Liver (tissue), 9 donors: Measurements from ENCODE around the gene LRRC71. TPM values are rescaled to one million over a fixed set of nuclear protein-coding genes. Genes with fewer than 3 reads are reported as not detected.

ENCODE experiments used
- DNase-seq: peaks from one replicate; pipeline ENCODE4 v3.0.0-alpha.2; 2017; ENCODE audit warnings: low spot score
- H3K27ac ChIP-seq, 2 donors: one replicate each; pipeline ENCODE4 v1.7.0; 2013; ENCODE audit warnings: inconsistent platforms in 2 of 2, low read length in 2 of 2, control low read depth in 1 of 2, low read depth in 1 of 2, mild to moderate bottlenecking in 1 of 2
- H3K27me3 ChIP-seq, 4 donors: one replicate each; pipeline versions ENCODE4 v1.6.1 to v1.7.0; 2013; ENCODE audit warnings: low read length in 3 of 4, inconsistent platforms in 1 of 4, mild to moderate bottlenecking in 1 of 4, moderate library complexity in 1 of 4; ENCODE audit not compliant: control insufficient read depth in 4 of 4, insufficient read depth in 4 of 4
- H3K36me3 ChIP-seq, 4 donors: one replicate each; pipeline versions ENCODE4 v1.6.1 to v1.7.0; 2013; ENCODE audit warnings: low read length in 3 of 4, mild to moderate bottlenecking in 3 of 4, low read depth in 1 of 4, moderate library complexity in 1 of 4; ENCODE audit not compliant: control insufficient read depth in 4 of 4, insufficient read depth in 3 of 4
- H3K4me1 ChIP-seq, 4 donors: one replicate each; pipeline versions ENCODE4 v1.6.1 to v1.7.0; 2013; ENCODE audit warnings: low read length in 3 of 4, mild to moderate bottlenecking in 3 of 4, moderate library complexity in 1 of 4; ENCODE audit not compliant: control insufficient read depth in 4 of 4, insufficient read depth in 4 of 4
- H3K4me3 ChIP-seq, 3 donors: one replicate each; pipeline versions ENCODE4 v1.6.1 to v1.7.0; 2013; ENCODE audit warnings: low read length in 3 of 3, control low read depth in 1 of 3, low read depth in 1 of 3, mild to moderate bottlenecking in 1 of 3
- H3K9ac ChIP-seq, 2 donors: one replicate each; pipeline ENCODE4 v1.7.0; 2013; ENCODE audit warnings: low read length in 2 of 2, mild to moderate bottlenecking in 2 of 2, moderate library complexity in 2 of 2, control low read depth in 1 of 2, low read depth in 1 of 2
- H3K9me3 ChIP-seq, 4 donors: one replicate each; pipeline versions ENCODE4 v1.6.1 to v1.7.0; 2013; ENCODE audit warnings: low read length in 3 of 4; ENCODE audit not compliant: control insufficient read depth in 4 of 4
- EGR1 ChIP-seq, 2 donors: IDR thresholded peaks; 2 replicates each; pipeline ENCODE4 v1.6.1; 2016 to 2018; ENCODE audit warnings: antibody characterized with exemption in 2 of 2, low read depth in 2 of 2
- FOXA1 ChIP-seq: IDR thresholded peaks from 2 replicates; pipeline ENCODE4 v1.6.1; 2016; ENCODE audit warnings: antibody characterized with exemption
- FOXA2 ChIP-seq: IDR thresholded peaks from 2 replicates; pipeline ENCODE4 v1.6.1; 2016; ENCODE audit warnings: antibody characterized with exemption
- GABPA ChIP-seq, 2 donors: IDR thresholded peaks in 1 of 2; conservative IDR thresholded peaks in 1 of 2; 2 replicates each; pipeline ENCODE4 v1.6.1; 2016; ENCODE audit warnings: antibody characterized with exemption in 2 of 2, mild to moderate bottlenecking in 1 of 2, moderate library complexity in 1 of 2
- HNF4A ChIP-seq, 2 donors: conservative IDR thresholded peaks; 2 replicates each; pipeline ENCODE4 v1.6.1; 2016; ENCODE audit warnings: antibody characterized with exemption in 2 of 2, mild to moderate bottlenecking in 2 of 2
- HNF4G ChIP-seq: IDR thresholded peaks from 2 replicates; pipeline ENCODE4 v1.6.1; 2016; ENCODE audit warnings: antibody characterized with exemption
- JUND ChIP-seq, 2 donors: IDR thresholded peaks; 2 replicates each; pipeline ENCODE4 v1.6.1; 2016; ENCODE audit warnings: antibody characterized with exemption in 2 of 2
- NR2F2 ChIP-seq: IDR thresholded peaks from 2 replicates; pipeline ENCODE4 v1.6.1; 2016; ENCODE audit warnings: antibody characterized with exemption
- RAD21 ChIP-seq, 2 donors: IDR thresholded peaks; 2 replicates each; pipeline ENCODE4 v1.6.1; 2016; ENCODE audit warnings: antibody characterized with exemption in 2 of 2, mild to moderate bottlenecking in 2 of 2
- RXRA ChIP-seq, 2 donors: IDR thresholded peaks; 2 replicates each; pipeline ENCODE4 v1.6.1; 2017 to 2018; ENCODE audit warnings: antibody characterized with exemption in 2 of 2, mild to moderate bottlenecking in 1 of 2
- SP1 ChIP-seq: IDR thresholded peaks from 2 replicates; pipeline ENCODE4 v1.6.1; 2018; ENCODE audit warnings: antibody characterized with exemption, mild to moderate bottlenecking
- YY1 ChIP-seq: IDR thresholded peaks from 2 replicates; pipeline ENCODE4 v1.6.1; 2016; ENCODE audit warnings: antibody characterized with exemption, mild to moderate bottlenecking
- WGBS: extraction: QIAGEN DNeasy Blood & Tissue Kit; methylation state at CpG from one replicate; pipeline ENCODE4 v1.1.7; 2013; 5-methylcytosine and 5-hydroxymethylcytosine counted together
- polyA plus RNA-seq, 2 donors: library from polyadenylated mRNA; stranded (reverse) in 1 of 2; unstranded in 1 of 2; fragments of 200-250 nt in 1 of 2; fragments of >200 nt in 1 of 2; fragmentation: Nextera tagmentation in 1 of 2; extraction: Ambion mirVana in 1 of 2; gene quantifications; one replicate each; pipeline versions ENCODE4 v1.2.1 to v1.2.3, GENCODE V29; 2013 to 2015
- total RNA-seq, 2 donors: library from RNA; depleted of rRNA; stranded (reverse); fragments of >200 nt; gene quantifications; one replicate each; pipeline ENCODE4 v1.2.3, GENCODE V29; 2014
- TF ChIP-seq, protein P1 (sequence below): IDR thresholded peaks from 2 replicates; pipeline ENCODE4 v1.6.1; 2016; ENCODE audit warnings: antibody characterized with exemption, mild to moderate bottlenecking
- TF ChIP-seq, protein P2 (sequence below): fragments of 150-350 bp; IDR thresholded peaks from 2 replicates; pipeline ENCODE4 v1.5.1; 2017; ENCODE audit warnings: improper control_type of control experiment, low read depth, low read length; ENCODE audit not compliant: missing input control
- TF ChIP-seq, protein P3 (sequence below): IDR thresholded peaks from 2 replicates; pipeline ENCODE4 v1.6.1; 2016; ENCODE audit warnings: antibody characterized with exemption
- TF ChIP-seq, protein P4 (sequence below): IDR thresholded peaks from 2 replicates; pipeline ENCODE4 v1.6.1; 2016; ENCODE audit warnings: antibody characterized with exemption
- TF ChIP-seq, protein P5 (sequence below): IDR thresholded peaks from 2 replicates; pipeline ENCODE4 v1.6.1; 2016; ENCODE audit warnings: antibody characterized with exemption
- donor health status: healthy.
- donor health status: healthy.
- donor health status: healthy.
- donor health status: healthy.
- donor health status: healthy.

Gene LRRC71
- total and polyA plus RNA-seq, 4 donors = 0.10 TPM; not detected in 3

DNA sequence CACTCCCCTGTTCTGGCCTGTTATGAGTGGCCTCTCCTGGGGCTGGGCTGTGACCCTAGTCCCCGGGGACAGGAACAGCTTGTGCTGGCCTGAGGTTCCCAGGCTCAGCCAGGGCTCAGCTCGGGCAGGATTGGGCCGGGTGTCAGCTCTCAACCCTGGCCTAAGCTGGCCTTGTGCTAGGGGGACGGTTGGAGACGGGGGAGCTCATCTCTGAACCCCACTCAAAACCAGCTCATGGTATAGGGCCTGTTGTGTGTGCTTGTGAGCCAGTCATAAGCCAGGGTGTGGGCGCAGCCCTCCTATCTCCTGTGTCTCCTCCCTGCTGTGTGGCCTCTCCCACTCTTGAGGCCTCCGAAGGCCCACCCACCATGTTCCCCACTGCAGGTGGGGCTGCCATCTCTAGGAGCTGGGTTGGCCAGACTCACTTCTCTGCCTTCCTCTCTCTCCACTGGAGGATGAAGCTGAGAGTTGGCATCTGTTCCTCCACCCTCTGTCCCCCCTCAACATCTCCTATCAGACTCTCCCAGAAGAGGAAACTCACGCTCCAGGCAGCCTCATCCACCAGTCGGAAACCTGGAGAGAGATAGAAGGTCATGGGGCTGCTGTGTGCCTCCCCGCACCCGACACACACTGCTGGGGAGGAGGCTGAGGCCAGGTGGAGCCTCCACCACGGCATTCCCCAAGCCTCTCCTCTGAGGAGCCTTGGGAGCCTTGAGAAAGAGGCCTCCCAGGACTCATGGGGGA, 25.5 kb upstream of the LRRC71 start:
- DNase-seq = peak; percentile 76
- no peaks in the 10 kb centered on the region for H3K9me3 ChIP-seq
- H3K36me3 ChIP-seq = no peaks in the 10 kb centered on the region
- H3K27me3 ChIP-seq = peaks cover 0 to 4% (median 2%) of the 10 kb centered on the region in 4 donors
- H3K27ac ChIP-seq = peak overlapping the region; percentile 22 to 75
- peak overlapping the region in 1 of 3 donors; percentile 42 for H3K4me3 ChIP-seq
- H3K4me1 ChIP-seq = peaks cover 0 to 27% (median 9%) of the 10 kb centered on the region in 4 donors
- TF ChIP-seq, protein P1, sequence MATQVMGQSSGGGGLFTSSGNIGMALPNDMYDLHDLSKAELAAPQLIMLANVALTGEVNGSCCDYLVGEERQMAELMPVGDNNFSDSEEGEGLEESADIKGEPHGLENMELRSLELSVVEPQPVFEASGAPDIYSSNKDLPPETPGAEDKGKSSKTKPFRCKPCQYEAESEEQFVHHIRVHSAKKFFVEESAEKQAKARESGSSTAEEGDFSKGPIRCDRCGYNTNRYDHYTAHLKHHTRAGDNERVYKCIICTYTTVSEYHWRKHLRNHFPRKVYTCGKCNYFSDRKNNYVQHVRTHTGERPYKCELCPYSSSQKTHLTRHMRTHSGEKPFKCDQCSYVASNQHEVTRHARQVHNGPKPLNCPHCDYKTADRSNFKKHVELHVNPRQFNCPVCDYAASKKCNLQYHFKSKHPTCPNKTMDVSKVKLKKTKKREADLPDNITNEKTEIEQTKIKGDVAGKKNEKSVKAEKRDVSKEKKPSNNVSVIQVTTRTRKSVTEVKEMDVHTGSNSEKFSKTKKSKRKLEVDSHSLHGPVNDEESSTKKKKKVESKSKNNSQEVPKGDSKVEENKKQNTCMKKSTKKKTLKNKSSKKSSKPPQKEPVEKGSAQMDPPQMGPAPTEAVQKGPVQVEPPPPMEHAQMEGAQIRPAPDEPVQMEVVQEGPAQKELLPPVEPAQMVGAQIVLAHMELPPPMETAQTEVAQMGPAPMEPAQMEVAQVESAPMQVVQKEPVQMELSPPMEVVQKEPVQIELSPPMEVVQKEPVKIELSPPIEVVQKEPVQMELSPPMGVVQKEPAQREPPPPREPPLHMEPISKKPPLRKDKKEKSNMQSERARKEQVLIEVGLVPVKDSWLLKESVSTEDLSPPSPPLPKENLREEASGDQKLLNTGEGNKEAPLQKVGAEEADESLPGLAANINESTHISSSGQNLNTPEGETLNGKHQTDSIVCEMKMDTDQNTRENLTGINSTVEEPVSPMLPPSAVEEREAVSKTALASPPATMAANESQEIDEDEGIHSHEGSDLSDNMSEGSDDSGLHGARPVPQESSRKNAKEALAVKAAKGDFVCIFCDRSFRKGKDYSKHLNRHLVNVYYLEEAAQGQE = no peak
- no peak for TF ChIP-seq JUND (IDR thresholded peaks at IDR 0.05)
- TF ChIP-seq, protein P2, sequence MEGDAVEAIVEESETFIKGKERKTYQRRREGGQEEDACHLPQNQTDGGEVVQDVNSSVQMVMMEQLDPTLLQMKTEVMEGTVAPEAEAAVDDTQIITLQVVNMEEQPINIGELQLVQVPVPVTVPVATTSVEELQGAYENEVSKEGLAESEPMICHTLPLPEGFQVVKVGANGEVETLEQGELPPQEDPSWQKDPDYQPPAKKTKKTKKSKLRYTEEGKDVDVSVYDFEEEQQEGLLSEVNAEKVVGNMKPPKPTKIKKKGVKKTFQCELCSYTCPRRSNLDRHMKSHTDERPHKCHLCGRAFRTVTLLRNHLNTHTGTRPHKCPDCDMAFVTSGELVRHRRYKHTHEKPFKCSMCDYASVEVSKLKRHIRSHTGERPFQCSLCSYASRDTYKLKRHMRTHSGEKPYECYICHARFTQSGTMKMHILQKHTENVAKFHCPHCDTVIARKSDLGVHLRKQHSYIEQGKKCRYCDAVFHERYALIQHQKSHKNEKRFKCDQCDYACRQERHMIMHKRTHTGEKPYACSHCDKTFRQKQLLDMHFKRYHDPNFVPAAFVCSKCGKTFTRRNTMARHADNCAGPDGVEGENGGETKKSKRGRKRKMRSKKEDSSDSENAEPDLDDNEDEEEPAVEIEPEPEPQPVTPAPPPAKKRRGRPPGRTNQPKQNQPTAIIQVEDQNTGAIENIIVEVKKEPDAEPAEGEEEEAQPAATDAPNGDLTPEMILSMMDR = no peak
- TF ChIP-seq SP1 = peak; percentile 15
- TF ChIP-seq, protein P3, sequence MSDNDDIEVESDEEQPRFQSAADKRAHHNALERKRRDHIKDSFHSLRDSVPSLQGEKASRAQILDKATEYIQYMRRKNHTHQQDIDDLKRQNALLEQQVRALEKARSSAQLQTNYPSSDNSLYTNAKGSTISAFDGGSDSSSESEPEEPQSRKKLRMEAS = no peak
- TF ChIP-seq FOXA2 = no peak
- TF ChIP-seq RAD21 (IDR thresholded peaks at IDR 0.05) = no peak
- TF ChIP-seq, protein P4, sequence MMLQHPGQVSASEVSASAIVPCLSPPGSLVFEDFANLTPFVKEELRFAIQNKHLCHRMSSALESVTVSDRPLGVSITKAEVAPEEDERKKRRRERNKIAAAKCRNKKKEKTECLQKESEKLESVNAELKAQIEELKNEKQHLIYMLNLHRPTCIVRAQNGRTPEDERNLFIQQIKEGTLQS = no peak
- TF ChIP-seq EGR1 (IDR thresholded peaks at IDR 0.05; ENCODE audit: low read depth in 2 of 2) = no peak
- TF ChIP-seq NR2F2 = peak; percentile 76
- TF ChIP-seq FOXA1 = no peak
- no peak for TF ChIP-seq YY1
- TF ChIP-seq RXRA (IDR thresholded peaks at IDR 0.05) = peak in 1 of 2 donors; percentile 17
- TF ChIP-seq HNF4G = no peak
- TF ChIP-seq, protein P5, sequence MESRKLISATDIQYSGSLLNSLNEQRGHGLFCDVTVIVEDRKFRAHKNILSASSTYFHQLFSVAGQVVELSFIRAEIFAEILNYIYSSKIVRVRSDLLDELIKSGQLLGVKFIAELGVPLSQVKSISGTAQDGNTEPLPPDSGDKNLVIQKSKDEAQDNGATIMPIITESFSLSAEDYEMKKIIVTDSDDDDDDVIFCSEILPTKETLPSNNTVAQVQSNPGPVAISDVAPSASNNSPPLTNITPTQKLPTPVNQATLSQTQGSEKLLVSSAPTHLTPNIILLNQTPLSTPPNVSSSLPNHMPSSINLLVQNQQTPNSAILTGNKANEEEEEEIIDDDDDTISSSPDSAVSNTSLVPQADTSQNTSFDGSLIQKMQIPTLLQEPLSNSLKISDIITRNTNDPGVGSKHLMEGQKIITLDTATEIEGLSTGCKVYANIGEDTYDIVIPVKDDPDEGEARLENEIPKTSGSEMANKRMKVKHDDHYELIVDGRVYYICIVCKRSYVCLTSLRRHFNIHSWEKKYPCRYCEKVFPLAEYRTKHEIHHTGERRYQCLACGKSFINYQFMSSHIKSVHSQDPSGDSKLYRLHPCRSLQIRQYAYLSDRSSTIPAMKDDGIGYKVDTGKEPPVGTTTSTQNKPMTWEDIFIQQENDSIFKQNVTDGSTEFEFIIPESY = no peak
- H3K9ac ChIP-seq = no peak overlapping the region
- 69% methylated on average over 12 of the region's 12 CpGs for WGBS

DNA sequence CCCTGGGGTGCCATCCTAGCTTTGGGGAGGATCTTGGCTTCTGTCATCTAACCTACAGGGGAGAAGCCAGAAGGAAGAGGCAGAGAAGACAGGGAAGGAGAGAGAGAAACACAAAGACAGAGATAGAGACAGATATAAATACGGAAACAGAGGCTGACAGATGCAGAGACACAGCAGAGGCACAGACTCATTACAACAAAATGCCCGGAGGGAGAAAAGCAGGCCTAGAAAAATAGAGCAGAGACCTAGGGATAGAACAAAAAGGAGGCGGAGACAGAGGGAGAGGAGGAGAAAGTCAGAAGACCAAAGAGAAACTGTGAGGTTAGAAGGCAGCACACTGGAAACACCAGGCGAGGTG, 25.0 kb upstream of the LRRC71 start:
- Histone ChIP-seq H3K9me3 (no peaks in the 10 kb centered on the region), H3K9ac (no peak overlapping the region), H3K4me1 (peaks cover 0 to 29% (median 9%) of the 10 kb centered on the region in 4 donors), H3K27me3 (peaks cover 0 to 4% (median 2%) of the 10 kb centered on the region in 4 donors), H3K36me3 (no peaks in the 10 kb centered on the region), H3K4me3 (no peak overlapping the region), H3K27ac (peak overlapping the region; percentile 22 to 75)
- WGBS = 77% methylated on average over 4 of the region's 4 CpGs
- DNase-seq = no peak
- TF ChIP-seq GABPA (IDR thresholded peaks at IDR 0.05 in 1 of 2, conservative IDR thresholded peaks at IDR 0.05 in 1 of 2) (no peak), EGR1 (IDR thresholded peaks at IDR 0.05; ENCODE audit: low read depth in 2 of 2) (no peak), SP1 (no peak), FOXA2 (no peak), HNF4A (conservative IDR thresholded peaks at IDR 0.05) (no peak), RAD21 (IDR thresholded peaks at IDR 0.05) (no peak)
- TF ChIP-seq, protein P4 = no peak
- TF ChIP-seq, protein P1 = no peak
